OCI-LY7 (cell line): ENCODE results near the gene TRIP13.

ENCODE experiments used
- CTCF ChIP-seq: fragments of 200-600 bp; sonication (generic); conservative IDR thresholded peaks from 2 replicates; pipeline ENCODE4 v1.5.1; 2014; ENCODE audit warnings: mild to moderate bottlenecking, antibody characterized with exemption, low read length, moderate library complexity, mixed read lengths
- EZH2phosphoT487 ChIP-seq: fragments of 200-600 bp; sonication (generic); IDR thresholded peaks from 2 replicates; pipeline ENCODE4 v1.6.1; 2018; ENCODE audit warnings: low read depth, borderline replicate concordance, mild to moderate bottlenecking, mixed run types, antibody characterized with exemption, low read length, moderate library complexity, mixed read lengths

GRCh38 chr5:966941-967340 is 74.3 kb downstream of the TRIP13 start:
- TF ChIP-seq CTCF (no peak), EZH2phosphoT487 (no peak)
